Measurements from ENCODE around the gene CDH8. TPM values are rescaled to one million over a fixed set of nuclear protein-coding genes. Genes with fewer than 3 reads are reported as not detected.

The CDH8 gene
- total RNA-seq, 1 experiment from 2014 or later, result 2.5 TPM

DNA sequence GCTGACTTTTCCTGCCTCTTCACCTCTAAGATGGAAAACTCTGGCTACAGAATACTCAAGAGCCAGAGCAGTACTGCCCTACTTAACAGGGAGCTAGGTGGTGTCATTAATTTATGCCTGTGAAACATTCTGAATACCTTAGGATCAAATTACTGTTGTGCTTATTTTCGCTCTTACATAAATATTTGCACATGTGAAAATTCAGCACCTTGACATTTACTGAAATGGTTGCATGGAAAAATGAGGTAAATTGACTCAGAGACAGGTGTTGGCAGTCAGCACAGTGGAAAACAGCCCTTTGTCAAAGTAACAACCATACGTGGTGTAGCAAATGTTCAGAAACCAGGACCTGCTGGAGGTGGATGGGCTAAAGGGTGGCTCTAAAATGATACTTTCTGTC lies 193.6 kb downstream of the CDH8 start:
- no TSS peak for BruUV-seq (replicated peaks)
- Histone ChIP-seq H3K36me3 (ENCODE audit: control insufficient read depth in 1 of 2, insufficient read depth in 2 of 2, low read length in 2 of 2) (no peaks in the 10 kb centered on the region), H4K20me1 (ENCODE audit: insufficient read depth) (no peaks in the 10 kb centered on the region), H3K9ac (ENCODE audit: low read length) (no peak overlapping the region), H3K4me1 (ENCODE audit: control insufficient read depth in 1 of 2, insufficient read depth in 2 of 2, low read length in 2 of 2) (no peaks in the 10 kb centered on the region), H2AFZ (ENCODE audit: low read depth, low read length, poor library complexity, severe bottlenecking) (no peak overlapping the region), H3K4me3 (replicated peaks in 1 of 2; ENCODE audit: low read depth in 1 of 2, low read length in 2 of 2) (no peak overlapping the region), H3K9me3 (ENCODE audit: control insufficient read depth in 1 of 2, insufficient read depth in 1 of 2, low read depth in 1 of 2, low read length in 2 of 2) (peaks cover 17 to 20% of the 10 kb centered on the region in 2 experiments; a peak in 2 of 4 replicates), H3K4me2 (ENCODE audit: low read length) (no peak overlapping the region), H3K9me2 (ENCODE audit: insufficient read depth) (no peaks in the 10 kb centered on the region), H3K79me2 (ENCODE audit: insufficient read depth, low read length) (no peaks in the 10 kb centered on the region), H3K27me3 (ENCODE audit: insufficient read depth, low read length) (no peaks in the 10 kb centered on the region), H3K27ac (ENCODE audit: low read depth, low read length) (no peak overlapping the region)
- TF ChIP-seq EZH2phosphoT487 (IDR thresholded peaks at IDR 0.05; ENCODE audit: borderline replicate concordance) (no peak), EGR1 (IDR thresholded peaks at IDR 0.05; ENCODE audit: low read depth) (no peak), JUND (IDR thresholded peaks at IDR 0.05) (no peak), CBX3 (IDR thresholded peaks at IDR 0.05; ENCODE audit: low read depth) (no peak), FOSL1 (IDR thresholded peaks at IDR 0.05; ENCODE audit: low read depth) (no peak), SIN3A (IDR thresholded peaks at IDR 0.05; ENCODE audit: low read depth) (no peak), ZNF274 (IDR thresholded peaks at IDR 0.05; ENCODE audit: low read depth, low read length) (no peak), SRF (IDR thresholded peaks at IDR 0.05; ENCODE audit: low read depth) (no peak), ELF1 (IDR thresholded peaks at IDR 0.05; ENCODE audit: borderline replicate concordance, low read depth) (no peak)
- TF ChIP-seq, protein P1, sequence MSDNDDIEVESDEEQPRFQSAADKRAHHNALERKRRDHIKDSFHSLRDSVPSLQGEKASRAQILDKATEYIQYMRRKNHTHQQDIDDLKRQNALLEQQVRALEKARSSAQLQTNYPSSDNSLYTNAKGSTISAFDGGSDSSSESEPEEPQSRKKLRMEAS (IDR thresholded peaks at IDR 0.05), result no peak
- TF ChIP-seq, protein P2, sequence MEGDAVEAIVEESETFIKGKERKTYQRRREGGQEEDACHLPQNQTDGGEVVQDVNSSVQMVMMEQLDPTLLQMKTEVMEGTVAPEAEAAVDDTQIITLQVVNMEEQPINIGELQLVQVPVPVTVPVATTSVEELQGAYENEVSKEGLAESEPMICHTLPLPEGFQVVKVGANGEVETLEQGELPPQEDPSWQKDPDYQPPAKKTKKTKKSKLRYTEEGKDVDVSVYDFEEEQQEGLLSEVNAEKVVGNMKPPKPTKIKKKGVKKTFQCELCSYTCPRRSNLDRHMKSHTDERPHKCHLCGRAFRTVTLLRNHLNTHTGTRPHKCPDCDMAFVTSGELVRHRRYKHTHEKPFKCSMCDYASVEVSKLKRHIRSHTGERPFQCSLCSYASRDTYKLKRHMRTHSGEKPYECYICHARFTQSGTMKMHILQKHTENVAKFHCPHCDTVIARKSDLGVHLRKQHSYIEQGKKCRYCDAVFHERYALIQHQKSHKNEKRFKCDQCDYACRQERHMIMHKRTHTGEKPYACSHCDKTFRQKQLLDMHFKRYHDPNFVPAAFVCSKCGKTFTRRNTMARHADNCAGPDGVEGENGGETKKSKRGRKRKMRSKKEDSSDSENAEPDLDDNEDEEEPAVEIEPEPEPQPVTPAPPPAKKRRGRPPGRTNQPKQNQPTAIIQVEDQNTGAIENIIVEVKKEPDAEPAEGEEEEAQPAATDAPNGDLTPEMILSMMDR (IDR thresholded peaks at IDR 0.05 in 2 of 3, conservative IDR thresholded peaks at IDR 0.05 in 1 of 3; ENCODE audit: borderline replicate concordance in 1 of 3, insufficient read depth in 1 of 3, low read depth in 2 of 3, low read length in 2 of 3), result no peak
- TF ChIP-seq, protein P3, sequence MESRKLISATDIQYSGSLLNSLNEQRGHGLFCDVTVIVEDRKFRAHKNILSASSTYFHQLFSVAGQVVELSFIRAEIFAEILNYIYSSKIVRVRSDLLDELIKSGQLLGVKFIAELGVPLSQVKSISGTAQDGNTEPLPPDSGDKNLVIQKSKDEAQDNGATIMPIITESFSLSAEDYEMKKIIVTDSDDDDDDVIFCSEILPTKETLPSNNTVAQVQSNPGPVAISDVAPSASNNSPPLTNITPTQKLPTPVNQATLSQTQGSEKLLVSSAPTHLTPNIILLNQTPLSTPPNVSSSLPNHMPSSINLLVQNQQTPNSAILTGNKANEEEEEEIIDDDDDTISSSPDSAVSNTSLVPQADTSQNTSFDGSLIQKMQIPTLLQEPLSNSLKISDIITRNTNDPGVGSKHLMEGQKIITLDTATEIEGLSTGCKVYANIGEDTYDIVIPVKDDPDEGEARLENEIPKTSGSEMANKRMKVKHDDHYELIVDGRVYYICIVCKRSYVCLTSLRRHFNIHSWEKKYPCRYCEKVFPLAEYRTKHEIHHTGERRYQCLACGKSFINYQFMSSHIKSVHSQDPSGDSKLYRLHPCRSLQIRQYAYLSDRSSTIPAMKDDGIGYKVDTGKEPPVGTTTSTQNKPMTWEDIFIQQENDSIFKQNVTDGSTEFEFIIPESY (IDR thresholded peaks at IDR 0.05; ENCODE audit: extremely low read depth, insufficient replicate concordance, low read length), result no peak
- POLR2A ChIA-PET, result no interaction called here
- intact Hi-C loops (cut with micrococcal nuclease), result no loop called here
- ATAC-seq (no peak), DNase-seq (ENCODE audit: low read depth, low spot score) (no peak)
- RAD21 ChIA-PET (ENCODE audit: low non-redundant PET in 1 of 2, low total read pairs in 2 of 2, uncharacterized antibody in 2 of 2, unreplicated experiment in 2 of 2), result no interaction called here
- CTCF ChIA-PET, result no interaction called here
